ENCODE data around the gene CDH23.

DNA sequence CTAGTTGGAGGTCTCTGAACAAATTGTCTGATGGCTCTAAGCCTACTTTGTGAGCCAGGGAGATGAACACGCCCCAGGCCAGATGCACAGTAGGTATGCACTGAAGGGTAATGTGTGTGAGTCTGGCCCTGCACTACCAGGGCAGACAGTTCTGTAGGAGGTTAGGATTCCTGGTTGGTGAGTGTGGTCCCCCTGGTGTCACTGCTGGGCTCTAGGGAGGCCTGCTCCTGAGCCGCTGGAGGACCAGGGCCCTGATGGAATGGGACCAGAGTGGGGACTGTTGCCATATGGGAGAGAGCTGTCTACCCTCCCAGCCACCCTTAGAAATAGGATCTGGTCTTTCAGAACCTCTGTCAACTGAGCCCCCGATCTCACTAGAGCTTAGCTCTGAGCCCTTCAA, 42.0 kb downstream of the CDH23 start:
- no peak for TF ChIP-seq RFX5 (IDR thresholded peaks at IDR 0.05)
- TF ChIP-seq CTCF (IDR thresholded peaks at IDR 0.05) = no peak
- no peak for TF ChIP-seq KDM1A (IDR thresholded peaks at IDR 0.05; ENCODE audit: low read depth)
- no peak for TF ChIP-seq E2F6 (IDR thresholded peaks at IDR 0.05; ENCODE audit: borderline replicate concordance, low read depth)
- no peak for TF ChIP-seq GATA3 (IDR thresholded peaks at IDR 0.05; ENCODE audit: borderline replicate concordance)
- no peak for TF ChIP-seq POLR2A (IDR thresholded peaks at IDR 0.05; ENCODE audit: low read length)
- TF ChIP-seq POLR2AphosphoS2 (conservative IDR thresholded peaks at IDR 0.05; ENCODE audit: low read length) = no peak
- no peak for TF ChIP-seq RAD21 (conservative IDR thresholded peaks at IDR 0.05 in 1 of 2, IDR thresholded peaks at IDR 0.05 in 1 of 2)
- TF ChIP-seq ZFP36 (IDR thresholded peaks at IDR 0.05; ENCODE audit: borderline replicate concordance, partially characterized antibody) = no peak
- TF ChIP-seq EP300 (IDR thresholded peaks at IDR 0.05) = no peak
- no peak for TF ChIP-seq BHLHE40 (IDR thresholded peaks at IDR 0.05; ENCODE audit: low read depth, low read length)
- TF ChIP-seq ZSCAN20 (CRISPR knock-in tag; IDR thresholded peaks at IDR 0.05) = no peak

Data from A549 (cell line).